ENCODE measurements around the gene GRK7.

Gene GRK7

GRCh38 chr3:141796889-141797781 is 33.9 kb downstream of the GRK7 start:
- H3K4me2 ChIP-seq (ENCODE audit: low read depth, low read length, poor library complexity, severe bottlenecking) = no peak overlapping the region
- no peak overlapping the region for H3K27ac ChIP-seq (ENCODE audit: low read depth, low read length)
- H3K9ac ChIP-seq (ENCODE audit: low read length) = no peak overlapping the region
- H3K9me2 ChIP-seq (replicated peaks; ENCODE audit: insufficient read depth, low read length) = no peaks in the 10 kb centered on the region
- no peaks in the 10 kb centered on the region for H3K9me3 ChIP-seq (ENCODE audit: insufficient read depth, low read length)
- no peaks in the 10 kb centered on the region for H3K36me3 ChIP-seq (ENCODE audit: low read length)
- no peaks in the 10 kb centered on the region for H3K27me3 ChIP-seq (ENCODE audit: low read length)
- TF ChIP-seq CTCF (IDR thresholded peaks at IDR 0.05; ENCODE audit: insufficient read depth, low read length, poor library complexity, severe bottlenecking) (no peak), EZH2phosphoT487 (conservative IDR thresholded peaks at IDR 0.05; ENCODE audit: low read length) (no peak)
- H3F3A ChIP-seq (ENCODE audit: insufficient read depth) = no peaks in the 10 kb centered on the region
- peak overlapping the region; percentile 70 for H2AFZ ChIP-seq (ENCODE audit: low read depth, low read length, severe bottlenecking)
- H4K20me1 ChIP-seq (ENCODE audit: low read depth, low read length) = no peaks in the 10 kb centered on the region
- H3K4me3 ChIP-seq (ENCODE audit: insufficient read depth, low read length, poor library complexity, severe bottlenecking) = no peak overlapping the region
- no peaks in the 10 kb centered on the region for H3K79me2 ChIP-seq (ENCODE audit: insufficient read depth, low read length)

GRCh38 chr3:141797819-141798447 is 34.7 kb downstream of the GRK7 start:
- TF ChIP-seq EZH2phosphoT487 (conservative IDR thresholded peaks at IDR 0.05; ENCODE audit: low read length) (no peak), CTCF (IDR thresholded peaks at IDR 0.05; ENCODE audit: insufficient read depth, low read length, poor library complexity, severe bottlenecking) (no peak)
- H4K20me1 ChIP-seq (ENCODE audit: low read depth, low read length) = no peaks in the 10 kb centered on the region
- no peak overlapping the region for H3K9ac ChIP-seq (ENCODE audit: low read length)
- no peaks in the 10 kb centered on the region for H3K79me2 ChIP-seq (ENCODE audit: insufficient read depth, low read length)
- no peaks in the 10 kb centered on the region for H3K9me2 ChIP-seq (replicated peaks; ENCODE audit: insufficient read depth, low read length)
- H3K27ac ChIP-seq (ENCODE audit: low read depth, low read length) = no peak overlapping the region
- H3K27me3 ChIP-seq (ENCODE audit: low read length) = no peaks in the 10 kb centered on the region
- H3F3A ChIP-seq (ENCODE audit: insufficient read depth) = no peaks in the 10 kb centered on the region
- H3K36me3 ChIP-seq (ENCODE audit: low read length) = no peaks in the 10 kb centered on the region
- no peak overlapping the region for H2AFZ ChIP-seq (ENCODE audit: low read depth, low read length, severe bottlenecking)
- no peak overlapping the region for H3K4me3 ChIP-seq (ENCODE audit: insufficient read depth, low read length, poor library complexity, severe bottlenecking)
- no peaks in the 10 kb centered on the region for H3K9me3 ChIP-seq (ENCODE audit: insufficient read depth, low read length)
- no peak overlapping the region for H3K4me2 ChIP-seq (ENCODE audit: low read depth, low read length, poor library complexity, severe bottlenecking)

DNA sequence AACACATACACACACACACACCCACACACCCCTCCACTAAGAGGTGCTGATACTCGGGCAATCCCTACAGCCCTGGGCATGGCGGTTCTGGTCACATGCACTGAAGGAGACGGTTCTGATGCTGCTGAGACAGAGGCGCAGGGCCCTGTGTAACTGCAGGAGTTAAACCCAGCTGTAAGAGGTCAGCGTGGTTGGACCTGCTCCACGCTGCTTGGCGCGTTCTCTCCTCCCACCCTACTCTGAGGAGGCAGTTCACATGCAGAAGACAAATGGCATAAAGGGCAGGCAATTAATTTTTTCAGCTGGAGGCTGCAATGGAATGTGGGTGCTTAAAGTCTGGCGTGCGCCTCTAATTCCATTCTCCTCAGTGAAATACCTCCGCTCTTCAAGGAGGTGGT is 35.2 kb downstream of the GRK7 start:
- no peak overlapping the region for H3K9ac ChIP-seq (ENCODE audit: low read length)

More for the DNA sequence above, 35.2 kb downstream of the GRK7 start:
- H3K4me3 ChIP-seq (ENCODE audit: insufficient read depth, low read length, poor library complexity, severe bottlenecking) = no peak overlapping the region
- H3K9me2 ChIP-seq (replicated peaks; ENCODE audit: insufficient read depth, low read length) = no peaks in the 10 kb centered on the region
- no peak overlapping the region for H3K27ac ChIP-seq (ENCODE audit: low read depth, low read length)
- no peaks in the 10 kb centered on the region for H3K79me2 ChIP-seq (ENCODE audit: insufficient read depth, low read length)
- no peak overlapping the region for H2AFZ ChIP-seq (ENCODE audit: low read depth, low read length, severe bottlenecking)
- no peak for TF ChIP-seq EZH2phosphoT487 (conservative IDR thresholded peaks at IDR 0.05; ENCODE audit: low read length)
- TF ChIP-seq CTCF (IDR thresholded peaks at IDR 0.05; ENCODE audit: insufficient read depth, low read length, poor library complexity, severe bottlenecking) = no peak
- no peaks in the 10 kb centered on the region for H3F3A ChIP-seq (ENCODE audit: insufficient read depth)
- no peaks in the 10 kb centered on the region for H3K27me3 ChIP-seq (ENCODE audit: low read length)
- no peak overlapping the region for H3K4me2 ChIP-seq (ENCODE audit: low read depth, low read length, poor library complexity, severe bottlenecking)
- H3K36me3 ChIP-seq (ENCODE audit: low read length) = no peaks in the 10 kb centered on the region
- H4K20me1 ChIP-seq (ENCODE audit: low read depth, low read length) = no peaks in the 10 kb centered on the region
- no peaks in the 10 kb centered on the region for H3K9me3 ChIP-seq (ENCODE audit: insufficient read depth, low read length)

Measured in SU-DHL-6 (cell line).